ENCODE data around the gene PRSS22. TPM values are rescaled to one million over a fixed set of nuclear protein-coding genes. Genes with fewer than 3 reads are reported as not detected.

PRSS22 gene
- total RNA-seq, 1 experiment from 2014 or later: 141 TPM

DNA sequence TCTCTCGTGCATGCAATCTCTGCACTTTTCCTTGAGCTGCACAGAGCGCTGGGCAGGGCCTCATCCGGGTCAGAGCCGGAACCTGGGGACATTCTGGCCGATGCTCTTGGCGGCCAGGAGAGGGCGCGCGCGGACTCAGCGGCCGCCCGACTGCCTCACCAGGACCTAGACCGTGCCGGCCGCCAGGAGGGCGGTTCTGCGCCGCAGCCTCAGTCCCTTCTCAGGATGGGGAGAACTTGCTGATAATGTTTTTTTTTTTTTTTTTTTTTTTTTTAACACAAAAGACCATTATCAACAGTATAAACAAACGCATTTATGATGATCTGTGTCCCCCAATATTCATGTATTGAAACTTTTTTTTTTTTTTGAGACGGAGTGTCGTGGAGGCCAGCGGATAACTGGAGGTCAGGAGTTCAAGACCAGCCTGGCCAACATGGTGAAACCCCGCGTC, 17.0 kb upstream of the PRSS22 start:
- peak; percentile 98 for TF ChIP-seq CTCF (IDR thresholded peaks at IDR 0.05; ENCODE audit: unreplicated experiment)
- H3K27ac Mint-ChIP-seq (ENCODE audit: unreplicated experiment): no peak overlapping the region
- peaks cover 3% of the 10 kb centered on the region for H3K9me3 Mint-ChIP-seq (ENCODE audit: low read depth, unreplicated experiment)
- intact Hi-C loops (cut with micrococcal nuclease; ENCODE audit: unreplicated experiment): loop anchor here (2.0 kb wide), 1 partner anchor 44 kb away; no protein-coding TSS in a partner anchor
- no peaks in the 10 kb centered on the region for H3K4me1 Mint-ChIP-seq (ENCODE audit: low read depth, unreplicated experiment)
- no peak overlapping the region for H3K4me3 Mint-ChIP-seq (ENCODE audit: low read depth, unreplicated experiment)
- no peaks in the 10 kb centered on the region for H3K36me3 Mint-ChIP-seq (ENCODE audit: insufficient read depth, unreplicated experiment)
- no peaks in the 10 kb centered on the region for H3K27me3 Mint-ChIP-seq (ENCODE audit: unreplicated experiment)
- CTCF ChIA-PET: interaction anchor here (0.6 to 0.7 kb wide), 9 partner anchors 16 to 591 kb away, joined by 3 to 8 read pairs (median 5); no protein-coding TSS in a partner anchor
- peak; percentile 84 for DNase-seq
- BruUV-seq (replicated peaks): no TSS peak

GRCh38 chr16:2874032-2874911, 16.3 kb upstream of the PRSS22 start:
- CTCF ChIA-PET: interaction anchor here (0.6 to 0.7 kb wide), 9 partner anchors 17 to 591 kb away, joined by 3 to 8 read pairs (median 5); no protein-coding TSS in a partner anchor
- DNase-seq: no peak
- BruUV-seq (replicated peaks): no TSS peak
- Mint-ChIP-seq H3K4me3 (ENCODE audit: low read depth, unreplicated experiment) (no peak overlapping the region), H3K27ac (ENCODE audit: unreplicated experiment) (no peak overlapping the region), H3K9me3 (ENCODE audit: low read depth, unreplicated experiment) (no peaks in the 10 kb centered on the region), H3K27me3 (ENCODE audit: unreplicated experiment) (no peaks in the 10 kb centered on the region), H3K4me1 (ENCODE audit: low read depth, unreplicated experiment) (no peaks in the 10 kb centered on the region), H3K36me3 (ENCODE audit: insufficient read depth, unreplicated experiment) (no peaks in the 10 kb centered on the region)
- intact Hi-C loops (cut with micrococcal nuclease; ENCODE audit: unreplicated experiment): loop anchor here (2.0 kb wide), 1 partner anchor 45 kb away; no protein-coding TSS in a partner anchor
- no peak for TF ChIP-seq CTCF (IDR thresholded peaks at IDR 0.05; ENCODE audit: unreplicated experiment)

DNA sequence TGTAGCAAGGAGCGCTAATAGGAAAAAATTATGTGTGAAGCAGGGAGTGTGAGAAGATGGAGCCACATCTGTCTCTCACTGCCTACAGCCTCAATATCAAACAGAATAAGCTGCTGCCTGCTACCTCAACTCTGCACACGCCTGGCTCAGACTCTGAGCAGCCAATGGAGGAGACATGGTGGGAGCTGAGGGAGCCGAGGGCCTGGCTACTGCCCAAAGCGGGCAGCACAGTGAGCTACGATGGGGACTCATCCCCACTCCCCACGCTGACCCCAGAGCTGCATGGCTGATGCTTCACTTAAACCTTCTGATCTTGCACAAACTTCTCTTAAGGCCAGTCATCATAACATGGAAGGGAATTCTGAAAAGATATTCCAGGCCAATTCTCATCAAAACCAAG, 14.0 kb upstream of the PRSS22 start:
- no peak for TF ChIP-seq CTCF (IDR thresholded peaks at IDR 0.05; ENCODE audit: unreplicated experiment)
- no peaks in the 10 kb centered on the region for H3K4me1 Mint-ChIP-seq (ENCODE audit: low read depth, unreplicated experiment)
- no peaks in the 10 kb centered on the region for H3K9me3 Mint-ChIP-seq (ENCODE audit: low read depth, unreplicated experiment)
- no peak overlapping the region for H3K27ac Mint-ChIP-seq (ENCODE audit: unreplicated experiment)
- intact Hi-C loops (cut with micrococcal nuclease; ENCODE audit: unreplicated experiment): no loop called here
- no peak for DNase-seq
- no peak overlapping the region for H3K4me3 Mint-ChIP-seq (ENCODE audit: low read depth, unreplicated experiment)
- H3K27me3 Mint-ChIP-seq (ENCODE audit: unreplicated experiment): no peaks in the 10 kb centered on the region
- BruUV-seq (replicated peaks): no TSS peak
- CTCF ChIA-PET: no interaction called here
- peaks cover 10% of the 10 kb centered on the region for H3K36me3 Mint-ChIP-seq (ENCODE audit: insufficient read depth, unreplicated experiment)

- CTCF ChIA-PET: interaction anchor here (0.7 to 2.0 kb wide), 11 partner anchors 10 to 92 kb away, joined by 3 to 64 read pairs (median 3); partner anchors contain the start of genes FLYWCH2 and PRSS22
- intact Hi-C loops (cut with micrococcal nuclease; ENCODE audit: unreplicated experiment): loop anchor here (1.0 kb wide), 1 partner anchor 29 kb away; no protein-coding TSS in a partner anchor
- peak; percentile 99 for DNase-seq
- Mint-ChIP-seq H3K27ac (ENCODE audit: unreplicated experiment) (peak overlapping the region; percentile 83), H3K36me3 (ENCODE audit: insufficient read depth, unreplicated experiment) (peaks cover 14% of the 10 kb centered on the region), H3K4me1 (ENCODE audit: low read depth, unreplicated experiment) (no peaks in the 10 kb centered on the region), H3K27me3 (ENCODE audit: unreplicated experiment) (no peaks in the 10 kb centered on the region), H3K9me3 (ENCODE audit: low read depth, unreplicated experiment) (no peaks in the 10 kb centered on the region), H3K4me3 (ENCODE audit: low read depth, unreplicated experiment) (peak overlapping the region; percentile 88)
- TSS peak; percentile 99 for BruUV-seq (replicated peaks)
- peak; percentile 97 for TF ChIP-seq CTCF (IDR thresholded peaks at IDR 0.05; ENCODE audit: unreplicated experiment)
Measured at GRCh38 chr16:2867987-2868789, 10.2 kb upstream of the PRSS22 start.

Measured in Calu3 (cell line).